ENCODE measurements around the gene ENPP3. TPM values are rescaled to one million over a fixed set of nuclear protein-coding genes. Genes with fewer than 3 reads are reported as not detected.

The ENPP3 gene
- total RNA-seq, 1 experiment from 2014 or later, result 0.15 TPM

DNA sequence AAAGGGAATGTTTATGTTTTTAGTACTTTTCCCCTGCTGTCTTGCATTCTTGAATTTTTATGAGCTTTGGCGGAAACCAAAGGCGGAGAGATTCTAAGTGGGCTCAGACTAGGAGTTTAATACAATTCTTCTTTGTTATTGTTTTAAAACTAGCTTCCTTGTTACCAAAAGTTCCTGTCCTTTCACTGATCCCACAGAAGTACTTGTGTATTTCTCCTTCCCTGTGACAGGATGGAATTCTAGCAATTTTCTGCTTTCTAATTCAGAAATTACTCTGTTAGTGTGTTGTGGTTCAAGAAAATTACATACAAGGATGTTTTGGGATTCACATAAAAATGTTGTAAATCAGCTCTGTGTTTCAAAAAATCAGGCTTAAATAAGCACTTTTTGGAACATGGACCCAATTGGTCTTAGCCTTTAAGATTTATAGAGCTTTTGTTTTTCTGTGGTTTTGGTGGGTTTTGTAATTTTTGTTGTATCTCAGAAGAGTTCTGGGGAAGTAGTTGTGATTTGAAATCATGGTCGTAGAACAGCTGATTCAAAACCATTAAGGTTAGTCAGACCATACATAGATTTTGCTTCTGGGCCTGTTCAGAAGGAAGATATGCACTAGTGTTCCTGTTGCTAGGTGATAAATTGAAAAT, 91.3 kb downstream of the ENPP3 start:
- Histone ChIP-seq H3K4me2 (ENCODE audit: insufficient read depth, insufficient read length, low read length) (no peak overlapping the region), H2BK5ac (ENCODE audit: insufficient read length, low read length) (no peak overlapping the region), H3T11ph (ENCODE audit: low read length) (no peak overlapping the region), H2BK12ac (ENCODE audit: insufficient read length, low read depth, low read length) (no peak overlapping the region), H2AK5ac (ENCODE audit: insufficient read length, low read length) (no peak overlapping the region), H2BK15ac (ENCODE audit: low read depth, low read length) (no peak overlapping the region), H4K8ac (replicated peaks; ENCODE audit: insufficient read length, low read depth, low read length) (no peak overlapping the region), H3K4ac (ENCODE audit: low read depth, low read length) (no peak overlapping the region), H3K56ac (ENCODE audit: insufficient read length, low read depth, low read length) (no peak overlapping the region), H3K79me1 (ENCODE audit: insufficient read depth, low read depth, low read length, poor library complexity, severe bottlenecking) (no peaks in the 10 kb centered on the region), H2AFZ (ENCODE audit: low read length) (no peak overlapping the region), H3K79me2 (ENCODE audit: insufficient read depth, low read length) (no peaks in the 10 kb centered on the region), H4K91ac (ENCODE audit: insufficient read length, low read depth, low read length) (no peak overlapping the region), H3K18ac (ENCODE audit: insufficient read length, low read depth, low read length) (no peak overlapping the region), H3K23ac (ENCODE audit: insufficient read length, low read depth, low read length) (no peak overlapping the region), H3K27me3 (ENCODE audit: insufficient read depth, low read length) (no peaks in the 10 kb centered on the region; the same call in 1 of the 2 replicates), H3K9ac (ENCODE audit: extremely low read depth, insufficient read length, low read length) (no peak overlapping the region), H4K5ac (ENCODE audit: insufficient read length, low read depth, low read length) (no peak overlapping the region), H3K4me1 (ENCODE audit: insufficient read depth, low read length) (no peaks in the 10 kb centered on the region), H2BK20ac (ENCODE audit: low read depth, low read length, poor library complexity, severe bottlenecking) (no peak overlapping the region), H2BK120ac (ENCODE audit: low read depth, low read length, poor library complexity, severe bottlenecking) (no peak overlapping the region), H3K14ac (ENCODE audit: insufficient read depth, low read length) (no peak overlapping the region), H3K23me2 (ENCODE audit: insufficient read length, low read depth, low read length, poor library complexity, severe bottlenecking) (no peaks in the 10 kb centered on the region), H3K27ac (ENCODE audit: insufficient read length, low read depth, low read length) (no peak overlapping the region), H4K20me1 (ENCODE audit: control insufficient read depth, insufficient read depth, insufficient read length) (no peaks in the 10 kb centered on the region), H3K9me3 (ENCODE audit: control insufficient read depth, low read depth, low read length) (no peaks in the 10 kb centered on the region)
- peaks cover 7 to 8% of the 10 kb centered on the region in 2 experiments; a peak in 3 of 5 replicates for H3K9me3 Mint-ChIP-seq
- peaks cover 0 to 2% (median 0%) of the 10 kb centered on the region in 3 experiments; a peak in 3 of 7 replicates for H3K36me3 Mint-ChIP-seq (ENCODE audit: insufficient read depth in 1 of 3, low read depth in 3 of 3)
- WGBS (ENCODE audit: extremely low coverage, insufficient read length, low lambda C conversion rate), result no CpG with 5 or more reads among the region's 3 CpGs
- H3K4me1 Mint-ChIP-seq, result peaks cover 10% of the 10 kb centered on the region in 2 experiments
- H3K4me3 Mint-ChIP-seq, result no peak overlapping the region
- H3K27me3 Mint-ChIP-seq (ENCODE audit: low read depth), result no peaks in the 10 kb centered on the region; the same call in 1 of the 2 replicates
- TF ChIP-seq, protein P1, sequence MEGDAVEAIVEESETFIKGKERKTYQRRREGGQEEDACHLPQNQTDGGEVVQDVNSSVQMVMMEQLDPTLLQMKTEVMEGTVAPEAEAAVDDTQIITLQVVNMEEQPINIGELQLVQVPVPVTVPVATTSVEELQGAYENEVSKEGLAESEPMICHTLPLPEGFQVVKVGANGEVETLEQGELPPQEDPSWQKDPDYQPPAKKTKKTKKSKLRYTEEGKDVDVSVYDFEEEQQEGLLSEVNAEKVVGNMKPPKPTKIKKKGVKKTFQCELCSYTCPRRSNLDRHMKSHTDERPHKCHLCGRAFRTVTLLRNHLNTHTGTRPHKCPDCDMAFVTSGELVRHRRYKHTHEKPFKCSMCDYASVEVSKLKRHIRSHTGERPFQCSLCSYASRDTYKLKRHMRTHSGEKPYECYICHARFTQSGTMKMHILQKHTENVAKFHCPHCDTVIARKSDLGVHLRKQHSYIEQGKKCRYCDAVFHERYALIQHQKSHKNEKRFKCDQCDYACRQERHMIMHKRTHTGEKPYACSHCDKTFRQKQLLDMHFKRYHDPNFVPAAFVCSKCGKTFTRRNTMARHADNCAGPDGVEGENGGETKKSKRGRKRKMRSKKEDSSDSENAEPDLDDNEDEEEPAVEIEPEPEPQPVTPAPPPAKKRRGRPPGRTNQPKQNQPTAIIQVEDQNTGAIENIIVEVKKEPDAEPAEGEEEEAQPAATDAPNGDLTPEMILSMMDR (conservative IDR thresholded peaks at IDR 0.05), result no peak
- H3K27ac Mint-ChIP-seq, result peak overlapping the region in 1 of 3 experiments; percentile 22; a peak in 1 of 7 replicates
- DNase-seq, result no peak

All from H9 (cell line).